HT1080 (cell line): ENCODE measurements around the gene AGTRAP. TPM values are rescaled to one million over a fixed set of nuclear protein-coding genes. Genes with fewer than 3 reads are reported as not detected.
A peak's percentile ranks its signal among the peaks of the same experiment; 100 is the strongest.

Source experiments
- DNase-seq: peaks from one replicate; pipeline ENCODE4 v3.0.0-alpha.2; 2015; ENCODE audit warnings: low read depth
- total RNA-seq: library from RNA; depleted of rRNA; stranded (reverse); fragments of >200 nt; shearing (Covaris generic); gene quantifications from 2 replicates; pipeline ENCODE4 v1.2.3, GENCODE V29; 2014

Gene AGTRAP
- total RNA-seq, 1 experiment from 2014 or later = 69.3 TPM

DNA sequence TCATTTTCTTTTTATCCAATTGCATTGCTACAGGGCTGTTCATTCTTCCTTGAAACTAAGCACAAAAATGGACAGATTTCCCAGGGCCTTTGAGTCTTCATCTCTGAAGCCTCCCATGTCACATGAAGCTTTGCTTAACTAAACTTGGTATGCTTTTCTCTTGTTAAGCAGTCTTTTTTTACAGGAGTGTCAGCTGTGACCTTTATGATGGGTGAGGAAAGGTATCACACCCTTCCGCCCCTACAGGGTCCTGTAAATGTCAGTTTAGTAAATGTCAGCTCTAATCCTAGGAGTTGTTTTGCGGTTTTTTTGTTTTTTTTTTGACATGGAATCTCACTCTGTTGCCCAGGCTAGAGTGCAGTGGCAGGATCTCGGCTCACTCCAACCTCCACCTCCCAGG lies 2.6 kb upstream of the AGTRAP start:
- no peak for DNase-seq

DNA sequence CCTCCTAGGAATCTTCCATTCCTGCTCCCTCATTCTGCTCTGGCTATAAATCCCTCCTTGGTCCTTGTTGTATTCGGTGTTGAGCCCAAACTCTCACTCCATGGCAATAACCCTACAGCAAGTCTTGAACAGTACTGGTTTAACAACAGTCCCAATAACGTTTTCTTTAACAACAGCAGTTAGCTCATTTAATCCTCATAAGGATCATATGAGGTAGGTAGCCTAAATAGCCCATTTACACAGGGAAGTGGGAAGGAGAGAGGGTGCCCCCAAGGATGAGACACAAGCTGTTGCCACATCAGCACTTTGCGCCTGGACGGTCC lies 444 bp upstream of the AGTRAP start:
- no peak for DNase-seq

DNA sequence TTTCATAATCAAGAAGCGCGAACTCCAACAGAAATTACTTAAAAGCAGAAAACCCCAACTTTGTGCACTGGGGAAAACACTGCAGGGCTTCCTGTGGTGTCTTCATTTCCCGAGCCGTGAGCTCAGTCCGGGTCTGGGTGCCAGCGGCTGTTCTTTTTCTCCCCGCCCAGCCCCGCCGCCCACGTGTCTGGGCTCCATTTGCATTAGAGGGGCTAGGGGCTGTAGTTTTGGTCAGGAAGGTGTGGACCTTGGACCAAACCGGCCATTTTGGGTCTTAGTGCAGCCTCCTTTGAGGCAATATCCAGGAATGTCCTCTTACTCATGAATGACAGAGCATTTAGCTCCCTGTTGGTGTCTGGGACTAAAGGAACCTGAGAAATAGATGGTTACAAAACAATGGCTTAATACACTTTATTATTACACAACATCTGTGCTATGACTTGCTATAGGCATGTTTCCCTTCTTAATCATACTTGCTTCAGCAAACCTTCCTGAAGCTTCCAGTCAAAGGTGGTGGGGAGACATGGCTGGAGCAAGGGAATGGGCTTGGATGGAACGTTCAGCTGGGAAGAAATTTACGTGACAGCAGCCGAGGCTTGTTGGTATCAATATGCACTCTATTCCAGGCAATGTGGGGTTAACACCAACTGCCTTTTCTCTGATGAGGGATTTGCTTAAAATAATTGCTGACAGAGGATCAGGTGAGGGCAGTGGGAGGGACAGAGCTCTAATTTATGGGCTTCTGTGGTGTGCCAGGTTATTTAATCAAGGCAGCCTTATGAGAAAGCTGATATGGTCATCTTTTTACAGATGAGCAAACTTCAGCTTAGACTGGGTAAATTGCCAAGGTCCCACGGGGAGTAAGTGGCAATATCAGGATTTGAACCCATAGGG lies 1.1 kb downstream of the AGTRAP start:
- peak; percentile 77 for DNase-seq

DNA sequence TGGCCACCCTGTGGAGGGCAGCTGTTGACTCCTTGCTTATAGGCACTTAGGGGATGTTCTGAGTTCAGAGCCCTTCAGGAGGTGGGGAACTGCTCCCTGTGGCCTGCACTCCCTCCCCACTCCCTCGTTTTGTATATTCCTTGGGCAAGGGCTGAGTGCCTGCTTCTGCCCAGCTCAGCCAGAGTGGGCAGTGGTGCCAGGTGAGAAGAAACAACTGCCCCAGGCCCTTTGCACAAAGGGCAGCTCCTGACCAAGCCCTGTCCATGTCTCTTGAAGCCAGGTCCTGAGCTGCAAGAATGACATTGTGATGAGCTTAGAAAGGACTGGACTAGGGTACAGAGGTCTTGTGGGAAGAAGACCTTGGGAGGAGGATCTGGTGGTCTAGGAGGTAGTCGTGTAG lies 2.2 kb downstream of the AGTRAP start:
- DNase-seq = no peak

DNA sequence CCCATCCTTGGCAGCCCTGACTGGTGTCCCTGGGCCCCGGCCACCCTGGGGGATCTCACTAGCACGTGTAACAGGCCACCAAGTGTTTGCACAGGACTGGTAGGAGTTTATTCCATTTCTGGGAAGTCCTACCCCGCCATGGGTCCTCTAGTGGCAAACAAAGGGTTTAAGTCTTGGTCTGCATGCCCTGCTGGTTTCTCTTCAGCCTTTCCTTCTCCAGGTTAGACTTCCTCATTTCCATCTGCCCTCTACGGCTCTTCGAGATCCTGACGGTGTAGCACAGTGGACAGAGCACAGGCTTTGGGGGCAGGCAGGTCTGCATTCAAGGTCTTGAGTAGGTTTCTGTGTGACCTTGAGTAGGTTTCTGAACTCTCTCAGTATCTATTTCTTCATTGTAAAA lies 2.8 kb downstream of the AGTRAP start:
- DNase-seq = no peak

DNA sequence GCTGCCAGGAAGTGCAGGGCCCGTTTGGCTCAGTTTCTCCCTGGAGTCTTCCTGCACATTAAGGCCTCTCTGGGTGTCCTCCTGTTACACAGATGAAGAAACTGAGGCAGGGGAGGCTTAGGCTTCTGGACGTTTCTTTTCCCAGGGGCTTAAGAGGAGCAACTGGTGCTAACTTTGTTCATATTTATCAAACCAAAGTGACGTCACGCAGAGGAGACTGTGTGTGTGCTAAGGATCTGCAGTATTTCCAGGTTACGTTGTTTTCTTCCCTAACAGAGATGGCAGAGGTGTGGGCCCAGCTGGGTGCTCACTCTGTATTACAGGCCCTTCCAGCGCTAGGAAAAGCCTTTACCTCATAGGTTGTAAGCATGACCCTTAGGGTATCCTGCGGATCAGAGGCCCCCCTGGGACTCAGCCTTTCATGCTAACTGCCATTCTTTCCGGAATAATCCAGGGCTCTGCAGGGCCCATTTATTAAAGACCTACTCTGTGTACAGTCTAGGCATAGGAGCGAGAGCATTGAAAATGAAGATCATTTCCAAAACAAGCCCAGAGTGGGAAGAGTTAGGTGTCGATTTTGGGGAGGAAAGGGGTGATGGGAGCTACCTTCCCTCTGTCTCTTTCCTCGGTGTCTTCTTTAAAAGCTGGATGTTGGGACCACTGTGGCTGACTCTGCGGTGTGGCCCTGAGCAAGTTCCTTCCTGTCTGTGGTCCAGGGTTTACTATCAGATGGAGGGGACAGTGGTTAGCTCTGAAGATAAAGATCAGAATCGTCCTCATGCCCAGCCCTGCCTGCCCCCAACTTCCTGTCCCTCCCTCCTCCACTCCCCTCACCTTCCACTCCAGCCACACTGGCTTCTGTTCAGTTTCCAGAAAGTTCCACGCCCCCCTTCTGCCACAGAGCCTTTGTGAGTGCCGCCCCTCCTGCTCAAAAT lies 4.6 kb downstream of the AGTRAP start:
- DNase-seq = peak; percentile 23

DNA sequence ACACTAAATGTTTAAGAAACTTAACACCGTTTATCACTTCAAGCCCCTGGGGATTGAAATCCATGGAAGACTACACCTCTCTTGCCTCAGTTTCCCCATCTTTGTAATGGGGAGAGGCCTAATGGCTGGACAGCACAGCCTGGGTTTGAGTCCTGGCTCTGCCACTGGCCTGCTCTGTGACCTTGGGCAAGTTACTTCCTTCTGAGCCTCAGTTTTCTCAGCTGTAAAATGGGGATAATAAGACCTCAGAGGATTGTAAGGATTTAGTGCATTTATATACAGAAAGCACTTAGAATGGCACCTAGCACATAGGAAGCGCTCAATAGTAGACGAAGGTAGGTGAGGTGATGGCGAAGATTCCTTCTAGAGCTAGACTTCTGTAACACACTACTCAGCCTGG lies 5.5 kb downstream of the AGTRAP start:
- DNase-seq = no peak

DNA sequence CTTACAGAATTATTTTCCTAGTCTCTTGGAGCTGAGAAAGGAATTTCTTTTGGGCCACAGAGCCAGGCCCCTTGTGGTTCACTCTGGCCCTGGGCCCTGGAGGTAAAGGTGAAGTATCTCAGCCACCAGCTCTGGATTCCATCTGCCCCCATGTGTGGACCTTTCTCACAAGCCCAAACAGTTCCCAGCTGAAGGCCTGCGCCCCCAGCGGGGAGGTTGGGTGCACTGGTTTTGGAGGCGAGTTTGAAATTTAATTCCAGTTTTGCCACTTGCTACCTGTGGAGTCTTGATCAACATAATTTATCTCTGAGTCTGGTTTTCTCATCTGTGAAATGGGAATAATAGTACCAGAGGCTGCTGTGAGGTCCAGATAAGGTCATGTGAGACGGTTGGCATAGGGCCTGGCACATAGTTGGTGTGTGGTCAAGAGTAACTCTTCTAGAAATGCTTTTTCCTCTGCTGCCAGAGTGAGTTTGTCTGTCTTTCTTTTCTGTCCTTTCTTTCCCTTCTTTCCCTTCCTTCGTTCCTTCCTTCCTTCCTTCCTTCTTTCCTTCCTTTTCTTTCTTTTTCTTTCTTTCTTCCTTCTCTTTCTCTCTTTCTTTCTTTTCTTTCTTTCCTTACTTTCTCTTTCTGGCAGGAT lies 6.1 kb downstream of the AGTRAP start:
- DNase-seq = no peak

DNA sequence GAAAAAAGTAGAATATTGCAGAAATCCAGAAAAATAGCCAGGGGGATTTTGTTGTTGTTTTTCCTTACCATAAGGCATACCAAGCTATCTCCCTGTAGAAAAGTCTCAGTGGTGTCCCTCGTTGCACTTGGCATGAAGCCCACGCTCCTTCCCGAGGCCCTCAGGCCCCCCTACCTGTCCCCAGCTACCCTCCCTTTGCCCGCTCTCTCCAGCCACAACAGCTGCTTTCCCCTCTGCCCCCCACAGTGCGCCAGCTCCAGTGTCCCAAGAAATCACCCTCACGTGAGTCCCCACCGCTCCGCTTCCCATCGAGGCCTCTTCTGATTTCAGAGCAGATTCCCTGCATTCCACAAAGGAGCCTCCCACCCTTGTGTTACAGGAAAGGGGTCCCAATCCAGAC lies 8.4 kb downstream of the AGTRAP start:
- DNase-seq = no peak

DNA sequence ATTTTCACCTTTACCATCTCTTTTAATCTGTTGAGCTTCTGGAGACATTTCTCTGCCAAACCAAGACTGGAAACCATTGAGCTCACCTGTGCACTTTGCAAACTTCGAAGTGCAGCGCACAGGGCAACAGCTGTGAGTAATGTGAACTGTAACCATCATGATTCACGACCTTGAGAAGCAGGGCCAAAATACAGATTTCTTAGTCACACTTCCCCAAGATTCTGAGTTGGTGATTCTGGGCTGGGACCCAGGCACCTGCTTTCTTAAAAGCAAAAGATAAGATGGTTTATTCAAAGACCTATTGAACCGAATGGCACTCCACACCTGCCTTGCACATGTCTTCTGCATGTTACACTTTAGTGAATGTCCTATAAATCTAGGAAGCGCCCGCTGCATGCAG lies 10.2 kb downstream of the AGTRAP start:
- DNase-seq = peak; percentile 21

DNA sequence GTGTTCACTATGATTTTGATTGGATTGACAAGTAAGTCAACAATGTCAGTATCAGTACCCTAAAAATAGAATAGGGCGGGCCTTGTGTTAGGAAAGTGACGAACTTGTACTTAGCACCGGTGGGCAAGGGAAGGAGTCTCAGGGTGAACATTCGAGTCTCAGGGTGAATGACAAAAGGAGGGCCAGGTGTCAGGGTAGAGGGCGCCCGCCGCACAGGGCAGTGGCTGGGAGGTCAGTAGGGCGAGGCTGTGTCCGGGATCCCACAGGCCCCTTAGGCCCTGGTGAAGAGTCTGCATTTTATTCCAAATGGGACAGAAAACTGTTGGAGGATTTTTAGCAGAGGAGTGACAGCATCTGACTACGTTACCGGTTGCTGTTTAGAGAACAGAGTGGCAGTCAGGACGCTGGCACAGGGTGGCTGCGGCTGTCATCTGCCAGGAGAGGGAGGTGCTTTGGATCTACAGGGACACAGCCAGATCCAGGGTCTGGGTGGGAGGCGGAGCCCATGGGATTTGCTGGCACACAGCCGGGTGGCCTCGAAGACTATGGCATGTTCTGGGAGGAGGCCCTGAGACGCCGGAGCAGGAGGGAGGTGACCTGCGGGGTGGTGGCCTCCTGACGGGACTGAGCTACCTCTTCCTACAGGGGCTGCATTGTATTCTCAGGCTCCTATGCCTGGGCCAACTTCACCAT lies 11.0 kb downstream of the AGTRAP start:
- no peak for DNase-seq

DNA sequence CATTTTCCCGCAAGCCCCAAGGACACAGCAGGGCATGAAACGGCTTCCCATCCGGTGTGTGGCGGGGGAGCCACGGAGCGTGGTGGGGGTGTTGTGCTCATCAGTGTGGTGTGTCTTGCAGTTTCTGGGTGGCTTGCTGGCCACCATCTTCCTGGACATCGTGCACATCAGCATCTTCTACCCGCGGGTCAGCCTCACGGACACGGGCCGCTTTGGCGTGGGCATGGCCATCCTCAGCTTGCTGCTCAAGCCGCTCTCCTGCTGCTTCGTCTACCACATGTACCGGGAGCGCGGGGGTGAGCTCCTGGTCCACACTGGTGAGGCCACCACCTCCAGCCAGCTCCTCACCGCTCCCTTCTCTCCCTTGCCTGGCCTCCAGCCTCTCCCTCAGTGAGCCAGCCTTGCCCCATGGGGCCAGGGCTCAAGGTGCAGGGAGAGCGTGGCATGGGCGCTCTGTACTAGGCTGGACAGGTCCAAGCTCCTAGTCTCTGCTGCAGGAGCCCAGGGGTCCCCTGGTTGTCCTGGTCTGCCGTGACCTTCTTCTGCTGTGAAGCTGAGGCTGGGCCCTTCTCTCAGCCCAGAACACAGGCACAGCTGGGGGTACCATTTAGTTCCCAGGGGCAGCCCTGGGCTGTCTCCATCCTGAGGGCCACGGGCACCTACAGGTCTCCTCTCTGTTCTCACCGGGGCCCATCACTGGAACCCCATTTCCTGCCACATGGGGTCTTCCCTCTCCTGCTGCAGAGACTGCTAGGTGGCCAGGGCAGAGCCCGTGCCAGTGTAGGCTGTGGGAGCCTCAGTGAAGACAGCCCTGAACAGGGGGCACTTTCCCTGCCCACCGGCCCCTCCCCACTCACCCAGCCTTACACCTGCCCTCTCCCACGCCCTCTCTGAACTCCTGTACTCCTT lies 12.6 kb downstream of the AGTRAP start:
- no peak for DNase-seq

DNA sequence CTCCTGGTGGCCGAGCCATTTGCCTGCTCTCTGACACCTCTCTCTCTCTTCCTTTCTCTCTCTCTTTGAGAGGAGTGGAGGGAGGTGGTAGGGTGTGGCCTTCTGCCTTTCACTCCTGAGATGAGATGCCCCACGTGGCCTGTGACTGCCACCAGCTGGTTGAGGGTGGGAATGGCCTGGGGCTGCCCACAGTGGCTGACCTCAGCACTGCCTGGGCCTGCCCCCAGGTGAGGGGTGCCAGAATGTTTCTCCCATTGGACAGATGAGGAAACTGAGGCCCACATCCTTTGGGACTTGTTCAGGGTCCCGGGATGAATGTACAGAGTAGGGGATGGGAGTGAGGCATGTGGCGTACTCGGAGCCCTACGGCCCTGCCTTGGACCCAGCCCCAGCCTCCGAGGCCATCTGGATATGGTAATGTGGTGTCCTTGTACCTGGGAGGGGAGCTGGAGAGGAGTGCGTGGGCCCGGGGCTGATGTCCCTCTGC lies 13.3 kb downstream of the AGTRAP start:
- DNase-seq = peak; percentile 62

DNA sequence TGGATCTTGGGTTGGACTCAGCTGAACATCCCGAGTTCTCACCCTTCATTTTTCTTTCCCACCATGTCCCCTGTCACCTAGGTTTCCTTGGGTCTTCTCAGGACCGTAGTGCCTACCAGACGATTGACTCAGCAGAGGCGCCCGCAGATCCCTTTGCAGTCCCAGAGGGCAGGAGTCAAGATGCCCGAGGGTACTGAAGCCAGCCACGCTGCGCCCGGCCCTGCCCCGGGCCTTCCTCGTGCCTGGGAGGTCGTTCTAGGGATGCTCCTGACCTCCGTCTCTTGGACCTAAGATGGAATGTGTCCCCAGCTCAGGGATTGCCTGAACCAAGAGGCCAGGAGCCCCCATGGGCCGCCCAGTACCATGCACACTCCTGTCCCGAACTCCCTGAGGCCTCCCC lies 14.1 kb downstream of the AGTRAP start:
- no peak for DNase-seq

DNA sequence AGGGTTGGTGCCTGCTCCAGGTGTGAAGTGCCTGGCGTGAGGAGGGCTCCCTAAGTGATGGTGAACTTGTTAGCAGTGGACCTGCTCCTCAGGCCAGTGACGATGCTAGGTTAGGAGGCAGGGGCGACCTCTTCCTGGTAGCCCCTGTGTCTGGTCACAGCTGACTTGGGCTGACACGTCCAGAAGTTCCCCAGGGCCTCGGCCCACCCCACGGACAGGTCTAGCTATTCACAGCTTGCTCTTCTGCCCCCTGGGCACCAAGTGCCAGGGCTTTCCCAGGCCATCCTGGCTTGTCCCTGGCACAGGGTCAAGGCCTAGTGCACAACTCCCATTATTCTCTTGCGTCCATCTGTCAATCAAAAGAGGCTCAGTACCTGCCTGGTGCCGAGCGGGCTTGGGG lies 15.2 kb downstream of the AGTRAP start:
- DNase-seq = no peak

DNA sequence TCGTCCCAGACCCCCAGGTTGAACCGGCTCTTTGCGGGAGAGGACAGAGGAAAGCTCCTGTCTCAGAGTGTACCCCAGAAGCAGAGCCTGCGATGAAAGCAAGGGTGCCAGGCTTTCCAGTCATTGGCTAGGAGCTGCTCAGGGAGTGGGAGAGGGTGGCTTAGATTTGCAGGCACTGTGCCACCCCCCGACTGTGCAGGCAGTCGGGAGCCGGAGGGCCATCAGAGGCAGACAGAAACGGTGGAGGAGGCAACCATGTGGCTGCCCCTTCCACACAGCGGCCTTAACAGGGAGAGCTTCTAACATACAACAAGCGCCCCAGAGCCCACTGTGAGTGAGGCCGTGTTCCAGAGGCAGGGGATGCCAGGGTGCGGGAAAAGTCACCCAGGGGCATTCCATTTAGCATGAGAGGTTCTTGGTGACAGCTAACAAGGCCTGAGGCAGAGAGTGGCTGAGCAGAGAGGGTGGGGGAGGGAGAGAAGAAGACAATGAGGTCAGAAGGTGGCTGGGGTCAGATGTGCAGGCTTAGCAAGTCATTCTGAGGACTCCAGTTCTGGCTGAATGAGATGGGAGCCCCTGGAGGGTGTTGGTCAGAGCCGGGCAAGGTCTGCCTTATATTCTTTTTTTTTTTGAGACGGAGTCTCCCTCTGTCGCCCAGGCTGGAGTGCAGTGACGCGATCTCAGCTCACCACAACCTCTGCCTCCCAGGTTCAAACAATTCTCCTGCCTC lies 16.6 kb downstream of the AGTRAP start:
- no peak for DNase-seq

DNA sequence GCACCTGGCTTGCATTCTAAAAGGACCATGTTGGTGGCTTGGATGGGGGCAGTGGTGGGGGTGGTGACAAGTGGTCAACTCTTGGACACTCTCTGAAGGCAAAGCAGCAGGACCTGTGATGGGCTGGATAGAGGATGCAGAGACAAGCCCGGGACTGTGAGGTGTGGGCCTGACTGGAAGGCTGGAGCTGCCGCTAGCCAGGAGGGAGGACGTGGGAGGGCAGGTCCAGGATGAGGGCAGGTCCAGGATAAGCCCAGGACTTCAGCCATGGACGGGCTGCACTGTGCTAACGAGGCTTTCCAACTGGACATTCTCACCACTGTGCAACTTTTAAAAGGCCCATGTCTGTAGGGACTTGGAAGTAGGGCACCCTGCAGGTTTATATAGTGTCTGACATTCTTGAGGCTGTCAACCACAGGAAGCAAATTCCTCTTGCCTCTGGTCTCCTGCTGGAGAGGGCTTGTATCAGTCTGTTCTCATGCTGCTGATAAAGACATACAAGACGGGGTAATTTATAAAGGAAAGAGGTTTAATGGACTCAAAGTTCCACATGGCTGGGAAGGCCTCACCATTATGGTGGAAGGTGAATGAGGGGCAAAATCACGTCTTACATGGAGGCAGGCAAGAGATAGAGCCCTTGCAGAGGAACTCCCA lies 17.7 kb downstream of the AGTRAP start:
- peak; percentile 17 for DNase-seq

DNA sequence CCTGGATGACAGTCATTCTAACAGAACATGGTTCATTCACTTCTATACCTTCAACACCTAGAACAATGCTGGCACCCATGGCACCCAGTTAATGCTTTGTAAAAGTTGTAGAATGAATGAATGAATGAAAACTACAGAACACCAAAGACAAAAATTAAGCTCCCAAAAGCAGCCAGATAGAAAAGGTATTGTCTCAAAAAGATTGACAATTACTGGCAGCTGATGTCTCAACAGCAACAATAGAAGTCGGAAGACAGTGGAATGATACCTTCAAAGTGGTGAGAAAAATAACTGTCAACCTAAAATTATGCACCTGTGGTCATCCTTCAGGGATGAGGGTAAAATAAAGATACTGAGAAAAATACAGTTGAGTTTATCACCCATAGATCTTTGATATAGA lies 21.1 kb downstream of the AGTRAP start:
- no peak for DNase-seq

DNA sequence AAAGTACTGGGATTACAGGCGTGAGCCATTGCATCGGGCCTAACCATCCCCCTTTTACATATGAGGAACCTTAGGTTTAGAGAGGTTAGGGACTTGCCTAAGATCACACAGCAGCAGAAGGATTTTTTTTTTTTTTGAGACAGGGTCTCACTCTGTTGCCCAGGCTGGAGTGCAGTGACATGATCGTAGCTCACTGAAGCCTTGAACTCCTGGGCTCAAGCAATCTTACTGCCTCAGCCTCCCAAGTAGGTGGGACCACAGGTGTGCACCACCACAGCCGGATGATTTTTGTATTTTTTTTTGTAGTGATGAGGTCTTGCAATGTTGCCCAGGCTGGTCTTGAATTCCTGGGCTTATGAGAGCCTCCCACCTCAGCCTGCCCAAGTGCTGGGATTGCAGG lies 23.9 kb downstream of the AGTRAP start:
- DNase-seq = no peak
